ENCODE results near the gene RAD23B. TPM values are rescaled to one million over a fixed set of nuclear protein-coding genes. Genes with fewer than 3 reads are reported as not detected.

The RAD23B gene
- total and polyA plus RNA-seq, 2 of the 13 experiments (the other 11 are each of a cell fraction or from before 2014, with no cell fraction given), result 133 to 156 TPM

DNA sequence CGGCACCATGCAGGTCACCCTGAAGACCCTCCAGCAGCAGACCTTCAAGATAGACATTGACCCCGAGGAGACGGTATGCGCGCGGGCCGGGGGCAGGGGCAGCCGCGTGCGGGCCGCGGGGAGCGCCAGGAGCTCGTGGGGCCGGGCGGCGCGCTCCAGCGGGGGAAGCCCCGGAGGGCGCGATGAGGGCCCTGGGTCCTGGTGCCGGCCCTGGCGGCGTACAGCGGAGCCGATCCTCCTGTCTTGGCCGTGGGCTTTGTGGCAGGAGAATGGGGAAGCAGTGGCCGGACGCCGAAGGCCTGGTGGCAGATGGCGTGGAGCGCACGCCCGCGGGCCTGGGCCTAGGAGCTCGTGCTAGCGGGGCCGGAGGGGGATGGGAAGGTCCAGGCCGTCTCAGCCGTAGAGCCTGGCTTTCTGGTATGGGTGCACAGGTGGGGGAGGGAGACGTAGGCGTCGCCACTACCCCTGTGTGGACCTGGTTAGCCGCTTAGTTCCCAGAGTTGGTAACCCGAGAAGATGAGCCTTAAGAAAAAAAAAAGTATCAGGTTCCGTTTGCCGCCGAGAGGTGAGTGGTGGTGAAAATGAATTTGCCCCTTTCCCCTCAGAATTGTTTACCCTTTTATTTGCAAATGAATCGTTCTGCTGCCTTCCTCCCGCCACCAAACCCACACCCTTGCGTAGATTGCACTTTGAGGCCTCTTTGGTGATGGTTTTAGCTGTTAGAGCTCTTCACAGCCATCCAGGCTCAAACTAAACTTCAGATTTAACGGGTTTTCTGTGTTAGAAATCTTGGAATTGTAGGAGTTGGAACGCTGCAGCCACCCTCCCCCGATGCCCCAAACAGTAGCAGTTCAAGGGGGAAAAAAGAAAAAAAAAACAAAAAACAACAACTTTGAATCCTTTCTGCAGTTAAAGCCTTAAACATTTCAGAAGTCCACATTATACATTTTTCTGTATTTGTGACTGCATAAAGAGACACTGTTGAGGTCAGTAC lies 841 bp downstream of the RAD23B start (continued):
- 0 out of 2 replicates have a peak, but pooled peaks have one; percentile 17 for TF ChIP-seq HNF4G (IDR thresholded peaks at IDR 0.05; ENCODE audit: borderline replicate concordance, low read depth, low read length)
- no peak for TF ChIP-seq HNF4G (CRISPR knock-in tag; IDR thresholded peaks at IDR 0.05; ENCODE audit: borderline replicate concordance, low read depth)
- TF ChIP-seq, protein P1, sequence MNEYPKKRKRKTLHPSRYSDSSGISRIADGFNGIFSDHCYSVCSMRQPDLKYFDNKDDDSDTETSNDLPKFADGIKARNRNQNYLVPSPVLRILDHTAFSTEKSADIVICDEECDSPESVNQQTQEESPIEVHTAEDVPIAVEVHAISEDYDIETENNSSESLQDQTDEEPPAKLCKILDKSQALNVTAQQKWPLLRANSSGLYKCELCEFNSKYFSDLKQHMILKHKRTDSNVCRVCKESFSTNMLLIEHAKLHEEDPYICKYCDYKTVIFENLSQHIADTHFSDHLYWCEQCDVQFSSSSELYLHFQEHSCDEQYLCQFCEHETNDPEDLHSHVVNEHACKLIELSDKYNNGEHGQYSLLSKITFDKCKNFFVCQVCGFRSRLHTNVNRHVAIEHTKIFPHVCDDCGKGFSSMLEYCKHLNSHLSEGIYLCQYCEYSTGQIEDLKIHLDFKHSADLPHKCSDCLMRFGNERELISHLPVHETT (CRISPR knock-in tag; conservative IDR thresholded peaks at IDR 0.05), result no peak
- TF ChIP-seq, protein P2, sequence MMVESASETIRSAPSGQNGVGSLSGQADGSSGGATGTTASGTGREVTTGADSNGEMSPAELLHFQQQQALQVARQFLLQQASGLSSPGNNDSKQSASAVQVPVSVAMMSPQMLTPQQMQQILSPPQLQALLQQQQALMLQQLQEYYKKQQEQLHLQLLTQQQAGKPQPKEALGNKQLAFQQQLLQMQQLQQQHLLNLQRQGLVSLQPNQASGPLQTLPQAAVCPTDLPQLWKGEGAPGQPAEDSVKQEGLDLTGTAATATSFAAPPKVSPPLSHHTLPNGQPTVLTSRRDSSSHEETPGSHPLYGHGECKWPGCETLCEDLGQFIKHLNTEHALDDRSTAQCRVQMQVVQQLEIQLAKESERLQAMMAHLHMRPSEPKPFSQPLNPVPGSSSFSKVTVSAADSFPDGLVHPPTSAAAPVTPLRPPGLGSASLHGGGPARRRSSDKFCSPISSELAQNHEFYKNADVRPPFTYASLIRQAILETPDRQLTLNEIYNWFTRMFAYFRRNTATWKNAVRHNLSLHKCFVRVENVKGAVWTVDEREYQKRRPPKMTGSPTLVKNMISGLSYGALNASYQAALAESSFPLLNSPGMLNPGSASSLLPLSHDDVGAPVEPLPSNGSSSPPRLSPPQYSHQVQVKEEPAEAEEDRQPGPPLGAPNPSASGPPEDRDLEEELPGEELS (CRISPR knock-in tag; IDR thresholded peaks at IDR 0.05), result peak; percentile 46; the same call in 1 of the 2 replicates
- peak; percentile 14 for TF ChIP-seq YY1 (IDR thresholded peaks at IDR 0.05; ENCODE audit: insufficient read depth, insufficient replicate concordance, low read depth, low read length)
- TF ChIP-seq GATAD1 (CRISPR knock-in tag; IDR thresholded peaks at IDR 0.05), result 0 out of 2 replicates have a peak, but pooled peaks have one; percentile 28
- TF ChIP-seq ZNF546 (CRISPR knock-in tag; conservative IDR thresholded peaks at IDR 0.05), result 0 out of 2 replicates have a peak, but pooled peaks have one; percentile 17
- TF ChIP-seq YEATS4 (CRISPR knock-in tag; IDR thresholded peaks at IDR 0.05; ENCODE audit: borderline replicate concordance), result peak; percentile 25; the same call in 1 of the 2 replicates
- TF ChIP-seq ZNF234 (CRISPR knock-in tag; conservative IDR thresholded peaks at IDR 0.05), result 0 out of 2 replicates have a peak, but pooled peaks have one; percentile 69
- TF ChIP-seq SNAI1 (CRISPR knock-in tag; IDR thresholded peaks at IDR 0.05; ENCODE audit: borderline replicate concordance), result no peak
- peak; percentile 63; the same call in 1 of the 2 replicates for TF ChIP-seq PHF8 (CRISPR knock-in tag; IDR thresholded peaks at IDR 0.05)
- no peak for TF ChIP-seq FOXP1 (IDR thresholded peaks at IDR 0.05)
- TF ChIP-seq FOXP1 (CRISPR knock-in tag; IDR thresholded peaks at IDR 0.05), result no peak
- TF ChIP-seq ZNF430 (CRISPR knock-in tag; IDR thresholded peaks at IDR 0.05), result peak; percentile 15; the same call in 1 of the 2 replicates
- TF ChIP-seq ZNF337 (CRISPR knock-in tag; IDR thresholded peaks at IDR 0.05; ENCODE audit: borderline replicate concordance, low read depth), result no peak
- TF ChIP-seq ZNF10 (CRISPR knock-in tag; IDR thresholded peaks at IDR 0.05; ENCODE audit: borderline replicate concordance, low read depth), result no peak
- no peak for TF ChIP-seq GABPB1 (CRISPR knock-in tag; IDR thresholded peaks at IDR 0.05)
- 0 out of 2 replicates have a peak, but pooled peaks have one; percentile 62 for TF ChIP-seq MTA3 (CRISPR knock-in tag; IDR thresholded peaks at IDR 0.05)
- TF ChIP-seq ZNF761 (CRISPR knock-in tag; conservative IDR thresholded peaks at IDR 0.05), result 0 out of 2 replicates have a peak, but pooled peaks have one; percentile 4
- TF ChIP-seq, protein P3, sequence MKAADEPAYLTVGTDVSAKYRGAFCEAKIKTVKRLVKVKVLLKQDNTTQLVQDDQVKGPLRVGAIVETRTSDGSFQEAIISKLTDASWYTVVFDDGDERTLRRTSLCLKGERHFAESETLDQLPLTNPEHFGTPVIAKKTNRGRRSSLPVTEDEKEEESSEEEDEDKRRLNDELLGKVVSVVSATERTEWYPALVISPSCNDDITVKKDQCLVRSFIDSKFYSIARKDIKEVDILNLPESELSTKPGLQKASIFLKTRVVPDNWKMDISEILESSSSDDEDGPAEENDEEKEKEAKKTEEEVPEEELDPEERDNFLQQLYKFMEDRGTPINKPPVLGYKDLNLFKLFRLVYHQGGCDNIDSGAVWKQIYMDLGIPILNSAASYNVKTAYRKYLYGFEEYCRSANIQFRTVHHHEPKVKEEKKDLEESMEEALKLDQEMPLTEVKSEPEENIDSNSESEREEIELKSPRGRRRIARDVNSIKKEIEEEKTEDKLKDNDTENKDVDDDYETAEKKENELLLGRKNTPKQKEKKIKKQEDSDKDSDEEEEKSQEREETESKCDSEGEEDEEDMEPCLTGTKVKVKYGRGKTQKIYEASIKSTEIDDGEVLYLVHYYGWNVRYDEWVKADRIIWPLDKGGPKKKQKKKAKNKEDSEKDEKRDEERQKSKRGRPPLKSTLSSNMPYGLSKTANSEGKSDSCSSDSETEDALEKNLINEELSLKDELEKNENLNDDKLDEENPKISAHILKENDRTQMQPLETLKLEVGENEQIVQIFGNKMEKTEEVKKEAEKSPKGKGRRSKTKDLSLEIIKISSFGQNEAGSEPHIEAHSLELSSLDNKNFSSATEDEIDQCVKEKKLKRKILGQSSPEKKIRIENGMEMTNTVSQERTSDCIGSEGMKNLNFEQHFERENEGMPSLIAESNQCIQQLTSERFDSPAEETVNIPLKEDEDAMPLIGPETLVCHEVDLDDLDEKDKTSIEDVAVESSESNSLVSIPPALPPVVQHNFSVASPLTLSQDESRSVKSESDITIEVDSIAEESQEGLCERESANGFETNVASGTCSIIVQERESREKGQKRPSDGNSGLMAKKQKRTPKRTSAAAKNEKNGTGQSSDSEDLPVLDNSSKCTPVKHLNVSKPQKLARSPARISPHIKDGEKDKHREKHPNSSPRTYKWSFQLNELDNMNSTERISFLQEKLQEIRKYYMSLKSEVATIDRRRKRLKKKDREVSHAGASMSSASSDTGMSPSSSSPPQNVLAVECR (CRISPR knock-in tag; IDR thresholded peaks at IDR 0.05; ENCODE audit: borderline replicate concordance), result no peak
- peak; percentile 79; the same call in 1 of the 2 replicates for TF ChIP-seq ZFP82 (CRISPR knock-in tag; IDR thresholded peaks at IDR 0.05; ENCODE audit: borderline replicate concordance)

Measured in HepG2 (cell line).